ENCODE data around the gene R3HDML. TPM values are rescaled to one million over a fixed set of nuclear protein-coding genes. Genes with fewer than 3 reads are reported as not detected.

The R3HDML gene
- total and polyA plus RNA-seq, 2 of the 13 experiments (the other 11 are each of a cell fraction or from before 2014, with no cell fraction given): not detected

DNA sequence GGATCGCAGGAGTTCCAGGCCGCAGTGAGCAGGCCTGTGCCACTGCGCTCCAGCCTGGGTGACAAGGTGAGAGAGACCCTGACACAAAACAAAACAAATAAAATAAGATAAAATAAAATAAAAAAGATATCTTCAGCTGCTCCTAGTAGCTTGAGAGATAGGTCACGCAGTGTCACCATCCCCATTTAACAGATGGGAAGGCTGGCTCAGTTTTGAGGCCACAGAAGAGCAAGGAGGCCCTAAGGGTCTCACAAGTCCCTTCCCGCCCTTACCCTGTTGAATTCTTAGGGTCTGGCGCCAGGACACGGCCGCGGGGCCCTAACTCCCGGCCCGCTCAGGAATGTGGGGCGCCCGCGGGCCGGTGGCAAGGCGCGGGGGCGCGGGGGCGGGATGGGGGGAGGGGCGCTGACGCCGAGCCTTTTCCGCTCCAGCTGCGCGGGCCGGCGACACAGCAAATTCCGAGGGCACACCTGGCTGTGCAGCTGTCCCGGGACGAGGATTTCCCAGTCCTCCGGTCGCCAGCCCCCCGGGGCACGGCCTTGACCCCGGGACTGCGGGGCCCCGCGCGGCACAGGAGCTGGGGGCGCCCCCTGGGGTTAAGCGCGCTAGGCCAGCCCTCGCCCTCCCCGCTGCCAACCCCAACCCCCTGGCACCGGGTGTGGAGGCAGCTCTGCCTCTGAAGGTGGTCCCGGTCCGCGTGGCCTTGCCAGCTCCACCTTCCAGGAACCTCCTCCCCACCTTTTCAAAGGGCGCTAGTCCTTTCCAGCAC lies 10.3 kb upstream of the R3HDML start (continued):
- TF ChIP-seq MTF2 (CRISPR knock-in tag; IDR thresholded peaks at IDR 0.05; ENCODE audit: borderline replicate concordance) (peak; percentile 87; the same call in 1 of the 2 replicates), REPIN1 (CRISPR knock-in tag; IDR thresholded peaks at IDR 0.05; ENCODE audit: borderline replicate concordance, low read depth) (no peak), NR2F6 (IDR thresholded peaks at IDR 0.05) (peak; percentile 75), NR2F6 (CRISPR knock-in tag; IDR thresholded peaks at IDR 0.05) (peak; percentile 98), TBX2 (CRISPR knock-in tag; IDR thresholded peaks at IDR 0.05; ENCODE audit: borderline replicate concordance) (no peak), ZNF703 (CRISPR knock-in tag; IDR thresholded peaks at IDR 0.05; ENCODE audit: borderline replicate concordance) (0 out of 2 replicates have a peak, but pooled peaks have one; percentile 52), SAP130 (CRISPR knock-in tag; IDR thresholded peaks at IDR 0.05; ENCODE audit: low read depth) (peak; percentile 37; the same call in 1 of the 2 replicates), ZNF839 (CRISPR knock-in tag; IDR thresholded peaks at IDR 0.05; ENCODE audit: borderline replicate concordance) (no peak), ARID2 (CRISPR knock-in tag; IDR thresholded peaks at IDR 0.05; ENCODE audit: borderline replicate concordance) (0 out of 2 replicates have a peak, but pooled peaks have one; percentile 40), ZBTB7A (CRISPR knock-in tag; IDR thresholded peaks at IDR 0.05) (peak; percentile 73), GZF1 (CRISPR knock-in tag; IDR thresholded peaks at IDR 0.05) (no peak), ARNTL (CRISPR knock-in tag; IDR thresholded peaks at IDR 0.05) (no peak), GATAD2A (CRISPR knock-in tag; IDR thresholded peaks at IDR 0.05) (peak; percentile 5; the same call in 1 of the 2 replicates), MIER3 (CRISPR knock-in tag; IDR thresholded peaks at IDR 0.05; ENCODE audit: borderline replicate concordance) (no peak), FOXK1 (CRISPR knock-in tag; IDR thresholded peaks at IDR 0.05; ENCODE audit: borderline replicate concordance, low read depth) (no peak), HOXA3 (CRISPR knock-in tag; IDR thresholded peaks at IDR 0.05) (peak; percentile 48; the same call in 1 of the 2 replicates), ZMYM4 (CRISPR knock-in tag; IDR thresholded peaks at IDR 0.05) (peak; percentile 77; the same call in 1 of the 2 replicates), ZNF253 (CRISPR knock-in tag; IDR thresholded peaks at IDR 0.05; ENCODE audit: borderline replicate concordance) (0 out of 2 replicates have a peak, but pooled peaks have one; percentile 31), ZNF414 (CRISPR knock-in tag; IDR thresholded peaks at IDR 0.05) (no peak; the same call in 1 of the 2 replicates), NFKBIZ (CRISPR knock-in tag; IDR thresholded peaks at IDR 0.05) (no peak)
- TF ChIP-seq, protein P1, sequence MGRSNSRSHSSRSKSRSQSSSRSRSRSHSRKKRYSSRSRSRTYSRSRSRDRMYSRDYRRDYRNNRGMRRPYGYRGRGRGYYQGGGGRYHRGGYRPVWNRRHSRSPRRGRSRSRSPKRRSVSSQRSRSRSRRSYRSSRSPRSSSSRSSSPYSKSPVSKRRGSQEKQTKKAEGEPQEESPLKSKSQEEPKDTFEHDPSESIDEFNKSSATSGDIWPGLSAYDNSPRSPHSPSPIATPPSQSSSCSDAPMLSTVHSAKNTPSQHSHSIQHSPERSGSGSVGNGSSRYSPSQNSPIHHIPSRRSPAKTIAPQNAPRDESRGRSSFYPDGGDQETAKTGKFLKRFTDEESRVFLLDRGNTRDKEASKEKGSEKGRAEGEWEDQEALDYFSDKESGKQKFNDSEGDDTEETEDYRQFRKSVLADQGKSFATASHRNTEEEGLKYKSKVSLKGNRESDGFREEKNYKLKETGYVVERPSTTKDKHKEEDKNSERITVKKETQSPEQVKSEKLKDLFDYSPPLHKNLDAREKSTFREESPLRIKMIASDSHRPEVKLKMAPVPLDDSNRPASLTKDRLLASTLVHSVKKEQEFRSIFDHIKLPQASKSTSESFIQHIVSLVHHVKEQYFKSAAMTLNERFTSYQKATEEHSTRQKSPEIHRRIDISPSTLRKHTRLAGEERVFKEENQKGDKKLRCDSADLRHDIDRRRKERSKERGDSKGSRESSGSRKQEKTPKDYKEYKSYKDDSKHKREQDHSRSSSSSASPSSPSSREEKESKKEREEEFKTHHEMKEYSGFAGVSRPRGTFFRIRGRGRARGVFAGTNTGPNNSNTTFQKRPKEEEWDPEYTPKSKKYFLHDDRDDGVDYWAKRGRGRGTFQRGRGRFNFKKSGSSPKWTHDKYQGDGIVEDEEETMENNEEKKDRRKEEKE (IDR thresholded peaks at IDR 0.05): no peak

Data from HepG2 (cell line).